ENCODE results near the gene PBX3.

Gene PBX3

GRCh38 chr9:125997196-125997823 is 250.1 kb downstream of the PBX3 start:
- DNase-seq (ENCODE audit: low read depth in 2 of 2): no peak

GRCh38 chr9:125998837-125999503 is 251.8 kb downstream of the PBX3 start:
- no peak for DNase-seq (ENCODE audit: low read depth in 2 of 2)

- DNase-seq (ENCODE audit: low read depth in 2 of 2): no peak
Observed at GRCh38 chr9:125999504-125999881, 252.3 kb downstream of the PBX3 start.

- DNase-seq (ENCODE audit: low read depth in 2 of 2): no peak
Observed at GRCh38 chr9:126000256-126000655, 253.1 kb downstream of the PBX3 start.

GRCh38 chr9:126000731-126001580 is 253.8 kb downstream of the PBX3 start:
- DNase-seq (ENCODE audit: low read depth in 2 of 2): no peak

GRCh38 chr9:126001581-126002225 is 254.5 kb downstream of the PBX3 start:
- DNase-seq (ENCODE audit: low read depth in 2 of 2): no peak

- no peak for DNase-seq (ENCODE audit: low read depth in 2 of 2)
Observed at GRCh38 chr9:126002476-126003350, 255.5 kb downstream of the PBX3 start.

- no peak for DNase-seq (ENCODE audit: low read depth in 2 of 2)
Observed at GRCh38 chr9:126009047-126009446, 261.9 kb downstream of the PBX3 start.

- no peak for DNase-seq (ENCODE audit: low read depth in 2 of 2)
Observed at GRCh38 chr9:126014726-126015125, 267.6 kb downstream of the PBX3 start.

GRCh38 chr9:126015424-126015823 is 268.3 kb downstream of the PBX3 start:
- no peak for DNase-seq (ENCODE audit: low read depth in 2 of 2)

GRCh38 chr9:126016579-126017290 is 269.6 kb downstream of the PBX3 start:
- DNase-seq (ENCODE audit: low read depth in 2 of 2): no peak

Measured in stimulated activated CD4-positive, alpha-beta T cell treated with anti-CD3 and anti-CD28 coated beads, Interleukin-12 subunit alpha, Interleukin-12 subunit beta, amount 100 ng/mL, for 24 hours (primary cell).